HepG2 (cell line): ENCODE measurements around the gene C14orf93. TPM values are rescaled to one million over a fixed set of nuclear protein-coding genes. Genes with fewer than 3 reads are reported as not detected.

ENCODE experiments used
- KAT7 ChIP-seq: IDR thresholded peaks from 2 replicates; pipeline ENCODE4 v1.6.1; 2018; ENCODE audit warnings: borderline replicate concordance, missing compliant biosample characterization
- NPAS2 ChIP-seq: sonication (generic); formaldehyde crosslinking; IDR thresholded peaks from 2 replicates; pipeline ENCODE4 v1.8.0; 2022; ENCODE audit warnings: mild to moderate bottlenecking, missing genetic modification reagents, borderline replicate concordance
- PLRG1 ChIP-seq: fragments of 450-650 bp; conservative IDR thresholded peaks from 2 replicates; pipeline ENCODE4 v1.6.1; 2016
- SALL1 ChIP-seq: sonication (generic); formaldehyde crosslinking; IDR thresholded peaks from 2 replicates; pipeline ENCODE4 v1.8.0; 2022; ENCODE audit warnings: mild to moderate bottlenecking, missing genetic modification reagents
- ZFP82 ChIP-seq: sonication (generic); formaldehyde crosslinking; IDR thresholded peaks from 2 replicates; pipeline ENCODE4 v1.5.1; 2020; ENCODE audit warnings: mild to moderate bottlenecking, missing genetic modification reagents, borderline replicate concordance
- ZKSCAN5 ChIP-seq: sonication (generic); formaldehyde crosslinking; IDR thresholded peaks from 2 replicates; pipeline ENCODE4 v1.5.1; 2020; ENCODE audit warnings: mild to moderate bottlenecking, missing genetic modification reagents
- ZNF354B ChIP-seq: sonication (generic); formaldehyde crosslinking; IDR thresholded peaks from 2 replicates; pipeline ENCODE4 v1.8.0; 2022; ENCODE audit warnings: mild to moderate bottlenecking, missing genetic modification reagents
- polyA plus RNA-seq, 8 experiments: library from polyadenylated mRNA; depleted of rRNA in 3 of 8; stranded (reverse) in 7 of 8; unstranded in 1 of 8; fragments of >200 nt; fragmentation: Illumina TruSeq in 4 of 8; extraction: Trizol in 4 of 8; gene quantifications; 2 replicates each; pipeline versions ENCODE4 v1.2.1 to v1.2.3, GENCODE V29; 2011 to 2016; ENCODE audit warnings: low read depth in 4 of 8, missing spikeins in 1 of 8, mixed read lengths in 1 of 8; ENCODE audit not compliant: insufficient read depth in 1 of 8
- total RNA-seq, 5 experiments: library from RNA; depleted of rRNA; stranded (reverse); fragments of >200 nt; fragmentation: Illumina TruSeq; extraction: Trizol; gene quantifications; 2 replicates each; pipeline ENCODE4 v1.2.3, GENCODE V29; 2016; ENCODE audit warnings: low read depth in 1 of 5
- TF ChIP-seq, protein P1 (sequence below): sonication (generic); formaldehyde crosslinking; IDR thresholded peaks from 2 replicates; pipeline ENCODE4 v1.5.0; 2020; ENCODE audit warnings: mild to moderate bottlenecking, missing genetic modification reagents
- TF ChIP-seq, protein P2 (sequence below): sonication (generic); formaldehyde crosslinking; IDR thresholded peaks from 2 replicates; pipeline ENCODE4 v1.4.0; 2020; ENCODE audit warnings: mild to moderate bottlenecking, missing genetic modification reagents
- TF ChIP-seq, protein P3 (sequence below): sonication (generic); formaldehyde crosslinking; IDR thresholded peaks from 2 replicates; pipeline ENCODE4 v1.8.1; 2023; ENCODE audit warnings: mild to moderate bottlenecking, missing genetic modification reagents, borderline replicate concordance
- TF ChIP-seq, protein P4 (sequence below): sonication (generic); formaldehyde crosslinking; IDR thresholded peaks from 2 replicates; pipeline ENCODE4 v1.5.1; 2020; ENCODE audit warnings: mild to moderate bottlenecking, missing genetic modification reagents
- TF ChIP-seq, protein P5 (sequence below): sonication (generic); formaldehyde crosslinking; IDR thresholded peaks from 2 replicates; pipeline ENCODE4 v1.5.0; 2020; ENCODE audit warnings: missing genetic modification reagents, mild to moderate bottlenecking, borderline replicate concordance
- TF ChIP-seq, protein P6 (sequence below): sonication (generic); formaldehyde crosslinking; IDR thresholded peaks from 2 replicates; pipeline ENCODE4 v1.9.0; 2021; ENCODE audit warnings: missing genetic modification reagents, borderline replicate concordance
- TF ChIP-seq, protein P7 (sequence below): sonication (generic); formaldehyde crosslinking; IDR thresholded peaks from 2 replicates; pipeline ENCODE4 v1.4.0; 2020; ENCODE audit warnings: missing genetic modification reagents

The C14orf93 gene
- total and polyA plus RNA-seq, 2 of the 13 experiments (the other 11 are each of a cell fraction or from before 2014, with no cell fraction given) = 11.4 to 22.5 TPM

DNA sequence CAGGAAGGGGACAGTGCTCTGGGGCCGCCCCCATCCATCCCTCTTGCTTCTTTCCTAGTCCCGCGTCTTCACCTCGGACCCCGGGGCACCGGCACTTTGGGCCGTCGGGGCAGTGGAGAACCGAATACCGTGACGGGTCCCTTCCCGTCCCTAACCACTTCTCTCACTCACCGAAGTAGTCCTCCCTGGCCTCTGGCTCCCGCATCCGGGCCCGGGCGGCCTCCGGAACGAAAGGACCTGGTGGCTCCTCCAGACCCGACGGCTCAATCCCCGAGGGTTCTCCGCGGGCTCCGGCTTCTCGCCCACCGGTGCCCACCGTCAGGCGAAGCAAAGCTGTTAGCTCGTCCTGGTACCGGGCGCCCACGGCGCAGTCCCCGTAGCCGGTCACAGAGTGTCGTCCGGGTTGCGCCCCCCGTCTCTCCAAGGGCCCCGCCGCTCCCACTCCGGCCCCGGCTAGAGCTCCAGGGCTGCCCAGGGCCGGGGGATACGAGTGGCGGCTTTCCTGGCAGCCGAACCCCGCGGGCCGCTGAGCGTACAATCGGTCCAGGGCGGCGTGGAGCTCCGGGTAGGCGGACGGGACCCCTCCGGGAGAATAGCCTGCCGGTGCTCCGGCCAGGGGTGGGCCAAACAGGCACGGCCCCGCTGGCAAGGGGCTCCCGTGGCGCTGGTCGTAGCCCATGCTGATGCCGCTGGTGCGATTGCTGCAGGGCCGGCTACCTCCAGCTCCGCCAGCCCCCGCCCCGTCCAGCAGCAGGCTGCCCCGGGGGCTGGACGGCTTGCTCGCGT lies 28.7 kb downstream of the C14orf93 start (continued):
- no peak for TF ChIP-seq NPAS2
- no peak for TF ChIP-seq ZKSCAN5 (CRISPR knock-in tag)
- TF ChIP-seq, protein P1, sequence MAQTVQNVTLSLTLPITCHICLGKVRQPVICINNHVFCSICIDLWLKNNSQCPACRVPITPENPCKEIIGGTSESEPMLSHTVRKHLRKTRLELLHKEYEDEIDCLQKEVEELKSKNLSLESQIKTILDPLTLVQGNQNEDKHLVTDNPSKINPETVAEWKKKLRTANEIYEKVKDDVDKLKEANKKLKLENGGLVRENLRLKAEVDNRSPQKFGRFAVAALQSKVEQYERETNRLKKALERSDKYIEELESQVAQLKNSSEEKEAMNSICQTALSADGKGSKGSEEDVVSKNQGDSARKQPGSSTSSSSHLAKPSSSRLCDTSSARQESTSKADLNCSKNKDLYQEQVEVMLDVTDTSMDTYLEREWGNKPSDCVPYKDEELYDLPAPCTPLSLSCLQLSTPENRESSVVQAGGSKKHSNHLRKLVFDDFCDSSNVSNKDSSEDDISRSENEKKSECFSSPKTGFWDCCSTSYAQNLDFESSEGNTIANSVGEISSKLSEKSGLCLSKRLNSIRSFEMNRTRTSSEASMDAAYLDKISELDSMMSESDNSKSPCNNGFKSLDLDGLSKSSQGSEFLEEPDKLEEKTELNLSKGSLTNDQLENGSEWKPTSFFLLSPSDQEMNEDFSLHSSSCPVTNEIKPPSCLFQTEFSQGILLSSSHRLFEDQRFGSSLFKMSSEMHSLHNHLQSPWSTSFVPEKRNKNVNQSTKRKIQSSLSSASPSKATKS = no peak
- no peak for TF ChIP-seq SALL1 (CRISPR knock-in tag)
- peak; percentile 64; the same call in 1 of the 2 replicates for TF ChIP-seq KAT7 (CRISPR knock-in tag)
- TF ChIP-seq, protein P2, sequence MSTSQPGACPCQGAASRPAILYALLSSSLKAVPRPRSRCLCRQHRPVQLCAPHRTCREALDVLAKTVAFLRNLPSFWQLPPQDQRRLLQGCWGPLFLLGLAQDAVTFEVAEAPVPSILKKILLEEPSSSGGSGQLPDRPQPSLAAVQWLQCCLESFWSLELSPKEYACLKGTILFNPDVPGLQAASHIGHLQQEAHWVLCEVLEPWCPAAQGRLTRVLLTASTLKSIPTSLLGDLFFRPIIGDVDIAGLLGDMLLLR (CRISPR knock-in tag) = no peak
- TF ChIP-seq PLRG1 = no peak
- TF ChIP-seq, protein P3, sequence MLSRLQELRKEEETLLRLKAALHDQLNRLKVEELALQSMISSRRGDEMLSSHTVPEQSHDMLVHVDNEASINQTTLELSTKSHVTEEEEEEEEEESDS (CRISPR knock-in tag) = no peak
- TF ChIP-seq, protein P4, sequence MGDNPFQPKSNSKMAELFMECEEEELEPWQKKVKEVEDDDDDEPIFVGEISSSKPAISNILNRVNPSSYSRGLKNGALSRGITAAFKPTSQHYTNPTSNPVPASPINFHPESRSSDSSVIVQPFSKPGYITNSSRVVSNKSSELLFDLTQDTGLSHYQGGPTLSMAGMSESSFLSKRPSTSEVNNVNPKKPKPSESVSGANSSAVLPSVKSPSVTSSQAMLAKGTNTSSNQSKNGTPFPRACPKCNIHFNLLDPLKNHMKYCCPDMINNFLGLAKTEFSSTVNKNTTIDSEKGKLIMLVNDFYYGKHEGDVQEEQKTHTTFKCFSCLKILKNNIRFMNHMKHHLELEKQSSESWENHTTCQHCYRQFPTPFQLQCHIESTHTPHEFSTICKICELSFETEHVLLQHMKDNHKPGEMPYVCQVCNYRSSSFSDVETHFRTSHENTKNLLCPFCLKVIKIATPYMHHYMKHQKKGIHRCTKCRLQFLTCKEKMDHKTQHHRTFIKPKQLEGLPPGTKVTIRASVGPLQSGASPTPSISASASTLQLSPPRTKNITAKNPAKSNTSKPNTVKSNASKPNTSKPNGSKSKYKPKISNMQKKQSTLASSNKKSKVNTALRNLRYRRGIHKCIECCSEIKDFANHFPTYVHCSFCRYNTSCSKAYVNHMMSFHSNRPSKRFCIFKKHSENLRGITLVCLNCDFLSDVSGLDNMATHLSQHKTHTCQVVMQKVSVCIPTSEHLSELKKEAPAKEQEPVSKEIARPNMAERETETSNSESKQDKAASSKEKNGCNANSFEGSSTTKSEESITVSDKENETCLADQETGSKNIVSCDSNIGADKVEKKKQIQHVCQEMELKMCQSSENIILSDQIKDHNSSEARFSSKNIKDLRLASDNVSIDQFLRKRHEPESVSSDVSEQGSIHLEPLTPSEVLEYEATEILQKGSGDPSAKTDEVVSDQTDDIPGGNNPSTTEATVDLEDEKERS (CRISPR knock-in tag) = peak; percentile 86; the same call in 1 of the 2 replicates
- no peak for TF ChIP-seq ZFP82 (CRISPR knock-in tag)
- TF ChIP-seq, protein P5, sequence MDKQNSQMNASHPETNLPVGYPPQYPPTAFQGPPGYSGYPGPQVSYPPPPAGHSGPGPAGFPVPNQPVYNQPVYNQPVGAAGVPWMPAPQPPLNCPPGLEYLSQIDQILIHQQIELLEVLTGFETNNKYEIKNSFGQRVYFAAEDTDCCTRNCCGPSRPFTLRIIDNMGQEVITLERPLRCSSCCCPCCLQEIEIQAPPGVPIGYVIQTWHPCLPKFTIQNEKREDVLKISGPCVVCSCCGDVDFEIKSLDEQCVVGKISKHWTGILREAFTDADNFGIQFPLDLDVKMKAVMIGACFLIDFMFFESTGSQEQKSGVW = no peak
- TF ChIP-seq, protein P6, sequence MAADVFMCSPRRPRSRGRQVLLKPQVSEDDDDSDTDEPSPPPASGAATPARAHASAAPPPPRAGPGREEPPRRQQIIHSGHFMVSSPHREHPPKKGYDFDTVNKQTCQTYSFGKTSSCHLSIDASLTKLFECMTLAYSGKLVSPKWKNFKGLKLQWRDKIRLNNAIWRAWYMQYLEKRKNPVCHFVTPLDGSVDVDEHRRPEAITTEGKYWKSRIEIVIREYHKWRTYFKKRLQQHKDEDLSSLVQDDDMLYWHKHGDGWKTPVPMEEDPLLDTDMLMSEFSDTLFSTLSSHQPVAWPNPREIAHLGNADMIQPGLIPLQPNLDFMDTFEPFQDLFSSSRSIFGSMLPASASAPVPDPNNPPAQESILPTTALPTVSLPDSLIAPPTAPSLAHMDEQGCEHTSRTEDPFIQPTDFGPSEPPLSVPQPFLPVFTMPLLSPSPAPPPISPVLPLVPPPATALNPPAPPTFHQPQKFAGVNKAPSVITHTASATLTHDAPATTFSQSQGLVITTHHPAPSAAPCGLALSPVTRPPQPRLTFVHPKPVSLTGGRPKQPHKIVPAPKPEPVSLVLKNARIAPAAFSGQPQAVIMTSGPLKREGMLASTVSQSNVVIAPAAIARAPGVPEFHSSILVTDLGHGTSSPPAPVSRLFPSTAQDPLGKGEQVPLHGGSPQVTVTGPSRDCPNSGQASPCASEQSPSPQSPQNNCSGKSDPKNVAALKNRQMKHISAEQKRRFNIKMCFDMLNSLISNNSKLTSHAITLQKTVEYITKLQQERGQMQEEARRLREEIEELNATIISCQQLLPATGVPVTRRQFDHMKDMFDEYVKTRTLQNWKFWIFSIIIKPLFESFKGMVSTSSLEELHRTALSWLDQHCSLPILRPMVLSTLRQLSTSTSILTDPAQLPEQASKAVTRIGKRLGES (CRISPR knock-in tag) = no peak
- TF ChIP-seq, protein P7, sequence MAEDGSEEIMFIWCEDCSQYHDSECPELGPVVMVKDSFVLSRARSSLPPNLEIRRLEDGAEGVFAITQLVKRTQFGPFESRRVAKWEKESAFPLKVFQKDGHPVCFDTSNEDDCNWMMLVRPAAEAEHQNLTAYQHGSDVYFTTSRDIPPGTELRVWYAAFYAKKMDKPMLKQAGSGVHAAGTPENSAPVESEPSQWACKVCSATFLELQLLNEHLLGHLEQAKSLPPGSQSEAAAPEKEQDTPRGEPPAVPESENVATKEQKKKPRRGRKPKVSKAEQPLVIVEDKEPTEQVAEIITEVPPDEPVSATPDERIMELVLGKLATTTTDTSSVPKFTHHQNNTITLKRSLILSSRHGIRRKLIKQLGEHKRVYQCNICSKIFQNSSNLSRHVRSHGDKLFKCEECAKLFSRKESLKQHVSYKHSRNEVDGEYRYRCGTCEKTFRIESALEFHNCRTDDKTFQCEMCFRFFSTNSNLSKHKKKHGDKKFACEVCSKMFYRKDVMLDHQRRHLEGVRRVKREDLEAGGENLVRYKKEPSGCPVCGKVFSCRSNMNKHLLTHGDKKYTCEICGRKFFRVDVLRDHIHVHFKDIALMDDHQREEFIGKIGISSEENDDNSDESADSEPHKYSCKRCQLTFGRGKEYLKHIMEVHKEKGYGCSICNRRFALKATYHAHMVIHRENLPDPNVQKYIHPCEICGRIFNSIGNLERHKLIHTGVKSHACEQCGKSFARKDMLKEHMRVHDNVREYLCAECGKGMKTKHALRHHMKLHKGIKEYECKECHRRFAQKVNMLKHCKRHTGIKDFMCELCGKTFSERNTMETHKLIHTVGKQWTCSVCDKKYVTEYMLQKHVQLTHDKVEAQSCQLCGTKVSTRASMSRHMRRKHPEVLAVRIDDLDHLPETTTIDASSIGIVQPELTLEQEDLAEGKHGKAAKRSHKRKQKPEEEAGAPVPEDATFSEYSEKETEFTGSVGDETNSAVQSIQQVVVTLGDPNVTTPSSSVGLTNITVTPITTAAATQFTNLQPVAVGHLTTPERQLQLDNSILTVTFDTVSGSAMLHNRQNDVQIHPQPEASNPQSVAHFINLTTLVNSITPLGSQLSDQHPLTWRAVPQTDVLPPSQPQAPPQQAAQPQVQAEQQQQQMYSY (CRISPR knock-in tag) = no peak
- no peak for TF ChIP-seq ZNF354B (CRISPR knock-in tag)
